Suprapubic skin (tissue), 4 donors: ENCODE measurements around the gene SWT1. TPM values are rescaled to one million over a fixed set of nuclear protein-coding genes. Genes with fewer than 3 reads are reported as not detected.

Experiments used
- DNase-seq, 2 donors: peaks; one replicate each; pipeline ENCODE4 v3.0.0-alpha.2; 2019; ENCODE audit warnings: low spot score in 2 of 2
- H3K27ac ChIP-seq: fragments of 200-600 bp; sonication (generic); one replicate; pipeline ENCODE4 v1.5.1; 2019
- H3K27me3 ChIP-seq: fragments of 200-600 bp; sonication (generic); one replicate; pipeline ENCODE4 v1.5.1; 2019
- H3K36me3 ChIP-seq: fragments of 200-600 bp; sonication (generic); one replicate; pipeline ENCODE4 v1.5.1; 2019
- H3K4me1 ChIP-seq: fragments of 200-600 bp; sonication (generic); one replicate; pipeline ENCODE4 v1.5.1; 2019
- H3K4me3 ChIP-seq: fragments of 200-600 bp; sonication (generic); one replicate; pipeline ENCODE4 v1.5.1; 2019; ENCODE audit warnings: mild to moderate bottlenecking
- H3K9me3 ChIP-seq: fragments of 200-600 bp; sonication (generic); one replicate; pipeline ENCODE4 v1.5.1; 2019
- EP300 ChIP-seq: sonication (generic); formaldehyde crosslinking; IDR thresholded peaks from one replicate; pipeline ENCODE4 v1.6.1; 2017; ENCODE audit warnings: antibody characterized with exemption
- POLR2A ChIP-seq, 2 donors: fragments of 450-650 bp; IDR thresholded peaks; one replicate each; pipeline ENCODE4 v1.6.1; 2017; ENCODE audit warnings: antibody characterized with exemption in 2 of 2, mild to moderate bottlenecking in 2 of 2, moderate library complexity in 2 of 2
- POLR2AphosphoS5 ChIP-seq, 3 donors: sonication (generic); formaldehyde crosslinking; IDR thresholded peaks; one replicate each; pipeline ENCODE4 v1.6.1; 2017; ENCODE audit warnings: antibody characterized with exemption in 3 of 3
- WGBS: methylation state at CpG from one replicate; pipeline ENCODE4 v1.1.5; 2018; 5-methylcytosine and 5-hydroxymethylcytosine counted together
- total RNA-seq, 4 donors: library from RNA; depleted of rRNA; stranded (reverse); fragments of >200 nt; gene quantifications; one replicate each; pipeline ENCODE4 v1.1.0, GENCODE V29; 2016
- TF ChIP-seq, protein P1 (sequence below), 2 donors: fragments of 200-600 bp in 1 of 2; fragments of 450-650 bp in 1 of 2; sonication (generic) in 1 of 2; IDR thresholded peaks; one replicate each; pipeline ENCODE4 v1.5.1; 2016 to 2019; ENCODE audit warnings: antibody characterized with exemption in 2 of 2, mild to moderate bottlenecking in 1 of 2, moderate library complexity in 1 of 2

Gene SWT1, protein sequence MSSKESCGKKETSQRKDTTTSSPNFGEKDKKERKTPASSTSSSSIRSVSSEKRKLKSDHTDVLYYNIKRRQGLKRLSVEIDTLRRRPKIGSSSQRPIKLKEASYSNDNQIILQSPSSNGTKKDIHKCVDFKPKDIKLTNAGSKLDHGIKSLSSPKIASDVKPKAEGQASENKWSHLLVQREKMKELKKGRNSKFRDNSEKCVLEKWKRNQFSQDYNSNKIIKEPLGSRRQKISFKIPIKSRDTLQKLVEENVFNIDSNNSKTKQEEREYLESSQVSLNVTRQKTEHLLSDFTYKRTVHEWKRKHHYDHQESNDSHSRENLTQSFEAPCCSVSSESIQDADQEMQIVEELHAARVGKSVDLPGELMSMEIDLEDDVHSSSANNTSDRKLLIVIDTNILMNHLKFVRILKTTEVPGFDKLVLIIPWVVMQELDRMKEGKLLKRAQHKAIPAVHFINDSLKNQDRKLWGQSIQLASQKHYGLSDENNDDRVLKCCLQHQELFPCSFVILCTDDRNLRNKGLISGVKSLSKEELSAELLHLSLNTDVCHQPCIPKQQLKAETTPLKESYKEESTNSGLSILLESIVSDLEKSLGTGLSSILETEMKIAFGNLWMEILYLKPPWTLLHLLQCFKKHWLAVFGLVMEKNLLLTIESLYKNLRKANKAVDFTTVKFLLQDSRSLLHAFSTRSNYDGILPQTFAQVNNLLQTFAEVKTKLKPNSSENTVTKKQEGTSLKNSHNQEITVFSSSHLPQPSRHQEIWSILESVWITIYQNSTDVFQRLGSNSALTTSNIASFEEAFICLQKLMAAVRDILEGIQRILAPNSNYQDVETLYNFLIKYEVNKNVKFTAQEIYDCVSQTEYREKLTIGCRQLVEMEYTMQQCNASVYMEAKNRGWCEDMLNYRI
- total RNA-seq: 10 to 100 TPM in 1 of 4 donors, 1 to 10 TPM in 3; 3.4 to 11.2 (median 5.8) TPM

DNA sequence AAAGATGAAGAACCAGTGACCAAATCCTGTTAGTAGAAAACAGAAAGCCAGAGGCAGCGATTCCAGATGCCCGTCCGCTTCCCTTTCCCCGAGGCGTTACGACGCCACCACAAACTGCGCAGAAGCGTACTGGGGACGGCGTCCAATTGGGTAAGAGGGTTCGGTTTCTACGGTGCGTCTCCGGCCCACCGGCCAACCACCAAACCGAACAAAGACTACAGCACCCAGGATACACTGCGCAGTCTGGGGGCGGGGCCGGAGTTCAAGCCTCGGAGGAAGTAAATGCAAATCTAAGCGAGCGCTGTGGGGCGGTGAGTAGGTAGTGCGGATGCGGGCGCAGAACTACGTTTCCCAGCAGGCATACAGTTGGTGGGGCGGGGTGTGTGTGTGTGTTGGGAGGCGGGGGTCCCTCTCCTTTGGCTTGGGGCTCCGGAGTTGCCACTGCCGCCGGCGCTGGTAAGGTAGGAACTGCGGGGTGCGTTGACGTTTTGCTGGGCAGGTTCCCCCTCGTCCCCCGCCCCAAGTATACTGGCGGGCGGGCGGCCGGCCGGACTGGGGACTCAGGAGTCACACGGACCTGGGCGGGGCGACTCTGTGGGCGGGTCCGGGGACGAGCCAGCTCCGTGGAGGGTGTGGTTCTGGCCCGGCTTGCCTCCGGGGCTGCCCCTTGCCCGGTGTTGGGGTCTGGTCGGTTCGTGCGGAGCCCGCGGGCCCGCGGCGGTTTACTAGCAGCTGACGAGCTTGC lies at the start of gene SWT1, which contains the start of gene TRMT1L:
Gene SWT1, plus strand, starts transcription at position 314 of the 745 bp plus-strand sequence. CDS start 3,675 bp downstream, outside the sequence.
Gene TRMT1L, minus strand, starts transcription at position 100 of the 745 bp plus-strand sequence. CDS start 241 bp downstream, outside the sequence.
- WGBS: 0% methylated on average over 34 of the region's 63 CpGs
- H3K4me1 ChIP-seq: peaks cover 38% of the 10 kb centered on the region

DNA sequence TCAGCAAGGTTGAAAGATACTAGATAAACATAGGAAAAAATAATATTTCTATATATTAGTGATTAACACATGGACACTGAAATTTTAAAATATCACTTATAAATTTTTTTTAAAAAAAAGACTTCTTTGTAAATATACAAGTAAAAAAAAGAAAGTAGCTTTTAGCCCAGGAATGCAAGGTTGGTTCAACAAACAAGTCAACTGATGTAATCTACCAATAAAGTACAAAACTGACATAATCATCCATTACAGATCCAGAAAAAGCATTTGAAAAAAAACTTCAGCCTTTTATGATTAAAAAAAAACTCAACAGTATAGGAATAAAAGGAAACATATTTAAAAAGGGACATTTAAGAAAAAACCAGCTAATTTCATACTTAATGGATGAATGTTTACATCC lies 48.6 kb upstream of the SWT1 start:
- no peaks in the 10 kb centered on the region for H3K4me1 ChIP-seq

More for the DNA sequence above, at the start of gene SWT1, which contains the start of gene TRMT1L:
- Histone ChIP-seq H3K27ac (peak within 1 kb of the TSS; percentile 96), H3K27me3 (no peaks in the 10 kb centered on the region), H3K4me3 (peak within 1 kb of the TSS; percentile 73), H3K9me3 (no peaks in the 10 kb centered on the region), H3K36me3 (peaks cover 9% of the 10 kb centered on the region)
- TF ChIP-seq EP300 (no peak), POLR2AphosphoS5 (IDR thresholded peaks at IDR 0.05) (peak; percentile 81 to 97 (median 92)), POLR2A (IDR thresholded peaks at IDR 0.05) (peak; percentile 86 to 98)
- TF ChIP-seq, protein P1, sequence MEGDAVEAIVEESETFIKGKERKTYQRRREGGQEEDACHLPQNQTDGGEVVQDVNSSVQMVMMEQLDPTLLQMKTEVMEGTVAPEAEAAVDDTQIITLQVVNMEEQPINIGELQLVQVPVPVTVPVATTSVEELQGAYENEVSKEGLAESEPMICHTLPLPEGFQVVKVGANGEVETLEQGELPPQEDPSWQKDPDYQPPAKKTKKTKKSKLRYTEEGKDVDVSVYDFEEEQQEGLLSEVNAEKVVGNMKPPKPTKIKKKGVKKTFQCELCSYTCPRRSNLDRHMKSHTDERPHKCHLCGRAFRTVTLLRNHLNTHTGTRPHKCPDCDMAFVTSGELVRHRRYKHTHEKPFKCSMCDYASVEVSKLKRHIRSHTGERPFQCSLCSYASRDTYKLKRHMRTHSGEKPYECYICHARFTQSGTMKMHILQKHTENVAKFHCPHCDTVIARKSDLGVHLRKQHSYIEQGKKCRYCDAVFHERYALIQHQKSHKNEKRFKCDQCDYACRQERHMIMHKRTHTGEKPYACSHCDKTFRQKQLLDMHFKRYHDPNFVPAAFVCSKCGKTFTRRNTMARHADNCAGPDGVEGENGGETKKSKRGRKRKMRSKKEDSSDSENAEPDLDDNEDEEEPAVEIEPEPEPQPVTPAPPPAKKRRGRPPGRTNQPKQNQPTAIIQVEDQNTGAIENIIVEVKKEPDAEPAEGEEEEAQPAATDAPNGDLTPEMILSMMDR (IDR thresholded peaks at IDR 0.05): no peak
- DNase-seq: peak; percentile 100

DNA sequence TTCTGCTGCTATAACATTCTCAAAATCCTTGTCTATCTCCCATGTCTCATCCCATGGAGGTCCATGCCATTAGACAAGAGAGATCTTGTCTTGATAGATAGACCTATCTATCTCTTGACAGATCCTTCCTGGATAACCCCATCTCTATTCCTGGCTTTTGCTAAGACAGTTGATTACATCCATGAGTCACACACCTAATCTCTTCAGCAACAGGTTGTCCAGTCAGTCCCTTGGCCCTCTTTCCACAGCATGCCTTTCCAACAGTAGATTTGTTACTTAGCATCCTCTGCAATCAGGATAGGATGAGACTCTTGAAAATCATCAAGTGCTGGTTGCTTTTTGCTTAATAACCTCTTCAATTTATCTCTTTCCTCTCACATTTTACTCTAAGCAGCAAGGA lies 46.8 kb upstream of the SWT1 start:
- TF ChIP-seq, protein P1 (IDR thresholded peaks at IDR 0.05): no peak
- TF ChIP-seq EP300 (no peak), POLR2AphosphoS5 (IDR thresholded peaks at IDR 0.05) (no peak), POLR2A (IDR thresholded peaks at IDR 0.05) (no peak)
- no peaks in the 10 kb centered on the region for H3K4me1 ChIP-seq
- H3K9me3 ChIP-seq: peaks cover 13% of the 10 kb centered on the region
- H3K27ac ChIP-seq: no peak overlapping the region
- DNase-seq: no peak
- no peak overlapping the region for H3K4me3 ChIP-seq
- no peaks in the 10 kb centered on the region for H3K36me3 ChIP-seq
- no peaks in the 10 kb centered on the region for H3K27me3 ChIP-seq

More for the DNA sequence above, 48.6 kb upstream of the SWT1 start:
- no peak overlapping the region for H3K27ac ChIP-seq
- no peak for TF ChIP-seq EP300
- no peak for TF ChIP-seq POLR2A (IDR thresholded peaks at IDR 0.05)
- TF ChIP-seq POLR2AphosphoS5 (IDR thresholded peaks at IDR 0.05): no peak
- TF ChIP-seq, protein P1 (IDR thresholded peaks at IDR 0.05): no peak
- DNase-seq: no peak
- H3K9me3 ChIP-seq: peaks cover 13% of the 10 kb centered on the region
- no peaks in the 10 kb centered on the region for H3K27me3 ChIP-seq
- H3K4me3 ChIP-seq: no peak overlapping the region
- peaks cover 4% of the 10 kb centered on the region for H3K36me3 ChIP-seq

DNA sequence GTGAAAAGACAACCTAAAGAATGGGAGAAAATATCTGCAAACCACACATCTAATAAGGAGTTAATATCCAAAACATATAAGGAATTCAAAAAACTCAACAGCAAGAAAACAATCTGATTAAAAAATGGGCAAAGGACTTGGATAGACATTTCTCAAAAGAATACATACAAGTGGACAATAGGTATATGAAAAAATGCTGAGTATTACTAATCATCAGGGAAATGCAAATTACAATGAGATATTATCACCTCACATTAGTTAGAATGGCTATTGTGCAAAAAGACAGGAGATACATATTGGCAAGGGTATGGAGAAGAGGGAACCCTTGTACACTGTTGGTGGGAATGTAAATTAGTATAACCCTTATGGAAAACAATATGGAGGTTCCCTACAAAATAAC lies 45.1 kb upstream of the SWT1 start:
- no peak overlapping the region for H3K4me3 ChIP-seq
- no peaks in the 10 kb centered on the region for H3K27me3 ChIP-seq
- TF ChIP-seq POLR2A (IDR thresholded peaks at IDR 0.05) (no peak), POLR2AphosphoS5 (IDR thresholded peaks at IDR 0.05) (no peak)
- TF ChIP-seq, protein P1 (IDR thresholded peaks at IDR 0.05): no peak
- H3K9me3 ChIP-seq: peaks cover 13% of the 10 kb centered on the region
- DNase-seq: no peak
- H3K4me1 ChIP-seq: no peaks in the 10 kb centered on the region
- H3K36me3 ChIP-seq: no peaks in the 10 kb centered on the region
- no peak overlapping the region for H3K27ac ChIP-seq
